T1000 (cell line): ENCODE data around the gene CLK2.
A peak's percentile ranks its signal among the peaks of the same experiment; 100 is the strongest.
"Not testable (repeated sequence)": the region's sequence is repeated elsewhere in the genome, so short reads cannot be mapped to it uniquely, and the experiment has no call there.

Experiments
- DNase-seq: peaks from one replicate; lab custom pipeline; 2025; ENCODE audit warnings: mixed read lengths; lab: John Stamatoyannopoulos, UW

Gene CLK2

GRCh38 chr1:155241841-155242264 is 31.5 kb downstream of the CLK2 start:
- DNase-seq, result no peak

- DNase-seq, result no peak
Observed at GRCh38 chr1:155241069-155241679, 32.1 kb downstream of the CLK2 start.

GRCh38 chr1:155236451-155236850 is 36.9 kb downstream of the CLK2 start:
- DNase-seq, result no peak

- not testable (repeated sequence) for DNase-seq
Observed at GRCh38 chr1:155235375-155235774, 37.9 kb downstream of the CLK2 start.

- not testable (repeated sequence) for DNase-seq
Observed at GRCh38 chr1:155233502-155233901, 39.8 kb downstream of the CLK2 start.

GRCh38 chr1:155232001-155232978 is 41.0 kb downstream of the CLK2 start:
- DNase-seq, result not testable (repeated sequence)

GRCh38 chr1:155231302-155231701 is 42.0 kb downstream of the CLK2 start:
- DNase-seq, result not testable (repeated sequence)

GRCh38 chr1:155228096-155228427 is 45.2 kb downstream of the CLK2 start:
- DNase-seq, result no peak

- peak; percentile 93 for DNase-seq
Observed at GRCh38 chr1:155227261-155228095, 45.8 kb downstream of the CLK2 start.

GRCh38 chr1:155226910-155227260 is 46.4 kb downstream of the CLK2 start:
- no peak for DNase-seq

GRCh38 chr1:155226188-155226909 is 47.0 kb downstream of the CLK2 start:
- peak; percentile 1 for DNase-seq

- not testable (repeated sequence) for DNase-seq
Observed at GRCh38 chr1:155225404-155225759, 47.9 kb downstream of the CLK2 start.

- DNase-seq, result no peak
Observed at GRCh38 chr1:155223047-155223446, 50.3 kb downstream of the CLK2 start.

GRCh38 chr1:155220211-155220965 is 52.9 kb downstream of the CLK2 start:
- DNase-seq, result not testable (repeated sequence)

- no peak for DNase-seq
Observed at GRCh38 chr1:155219592-155220031, 53.7 kb downstream of the CLK2 start.

GRCh38 chr1:155218854-155219591 is 54.3 kb downstream of the CLK2 start:
- DNase-seq, result peak; percentile 21

GRCh38 chr1:155214702-155215101 is 58.6 kb downstream of the CLK2 start:
- not testable (repeated sequence) for DNase-seq
